DND-41 (cell line): ENCODE measurements around the gene SP140L.

Source experiments
- ATAC-seq: fragments of 200-7000 bp; cut with Tn5 transposase; 3 replicates; pipeline ENCODE4 v1.9.1; 2021; ENCODE audit warnings: low read depth; ENCODE audit not compliant: insufficient read depth
- DNase-seq: peaks from one replicate; pipeline ENCODE4 v3.0.0-alpha.2; 2020
- H2AFZ ChIP-seq: 2 replicates; pipeline ENCODE4 v1.6.0; 2012; ENCODE audit warnings: low read depth, low read length
- H3K27ac ChIP-seq: 2 replicates; pipeline ENCODE4 v1.5.1; 2012; ENCODE audit warnings: low read length, inconsistent platforms
- H3K27me3 ChIP-seq: fragments of 200-600 bp; sonication (generic); 2 replicates; pipeline ENCODE4 v1.6.0; 2012; ENCODE audit warnings: low read length, mild to moderate bottlenecking, inconsistent platforms; ENCODE audit not compliant: insufficient read depth, poor library complexity
- H3K36me3 ChIP-seq: 2 replicates; pipeline ENCODE4 v1.5.1; 2012; ENCODE audit warnings: low read length, inconsistent platforms; ENCODE audit not compliant: insufficient read depth
- H3K4me1 ChIP-seq: 2 replicates; pipeline ENCODE4 v1.5.1; 2012; ENCODE audit warnings: mild to moderate bottlenecking, low read length; ENCODE audit not compliant: insufficient read depth
- H3K4me2 ChIP-seq: 2 replicates; pipeline ENCODE4 v1.6.0; 2012; ENCODE audit warnings: mild to moderate bottlenecking, moderate library complexity, low read length, inconsistent platforms; ENCODE audit not compliant: insufficient read depth
- H3K4me3 ChIP-seq, 2 experiments: fragments of 200-600 bp in 1 of 2; shearing (Covaris generic) in 1 of 2; 2 replicates each; pipeline ENCODE4 v1.5.1; 2012 to 2016; ENCODE audit warnings: inconsistent platforms in 2 of 2, low read length in 2 of 2, mild to moderate bottlenecking in 2 of 2, low read depth in 1 of 2, moderate library complexity in 1 of 2
- H3K79me2 ChIP-seq: 2 replicates; pipeline ENCODE4 v1.6.0; 2012; ENCODE audit warnings: low read length, inconsistent platforms; ENCODE audit not compliant: insufficient read depth
- H3K9ac ChIP-seq: 2 replicates; pipeline ENCODE4 v1.6.0; 2012; ENCODE audit warnings: low read depth, mild to moderate bottlenecking, inconsistent platforms, low read length, moderate library complexity
- H3K9me3 ChIP-seq: 2 replicates; pipeline ENCODE4 v1.5.1; 2012; ENCODE audit warnings: low read length, moderate library complexity, mild to moderate bottlenecking, inconsistent platforms; ENCODE audit not compliant: insufficient read depth, severe bottlenecking
- H4K20me1 ChIP-seq: 2 replicates; pipeline ENCODE4 v1.6.0; 2012; ENCODE audit warnings: low read length; ENCODE audit not compliant: insufficient read depth
- EZH2 ChIP-seq: IDR thresholded peaks from 3 replicates; pipeline ENCODE4 v1.6.1; 2012; ENCODE audit warnings: borderline replicate concordance, low read depth, mild to moderate bottlenecking, moderate library complexity, low read length, inconsistent platforms; ENCODE audit not compliant: severe bottlenecking
- TF ChIP-seq, protein P1 (sequence below): IDR thresholded peaks from 2 replicates; pipeline ENCODE4 v1.5.1; 2012; ENCODE audit warnings: borderline replicate concordance, low read length, moderate library complexity, mild to moderate bottlenecking; ENCODE audit not compliant: poor library complexity, severe bottlenecking; ENCODE audit errors: extremely low read depth

SP140L gene

DNA sequence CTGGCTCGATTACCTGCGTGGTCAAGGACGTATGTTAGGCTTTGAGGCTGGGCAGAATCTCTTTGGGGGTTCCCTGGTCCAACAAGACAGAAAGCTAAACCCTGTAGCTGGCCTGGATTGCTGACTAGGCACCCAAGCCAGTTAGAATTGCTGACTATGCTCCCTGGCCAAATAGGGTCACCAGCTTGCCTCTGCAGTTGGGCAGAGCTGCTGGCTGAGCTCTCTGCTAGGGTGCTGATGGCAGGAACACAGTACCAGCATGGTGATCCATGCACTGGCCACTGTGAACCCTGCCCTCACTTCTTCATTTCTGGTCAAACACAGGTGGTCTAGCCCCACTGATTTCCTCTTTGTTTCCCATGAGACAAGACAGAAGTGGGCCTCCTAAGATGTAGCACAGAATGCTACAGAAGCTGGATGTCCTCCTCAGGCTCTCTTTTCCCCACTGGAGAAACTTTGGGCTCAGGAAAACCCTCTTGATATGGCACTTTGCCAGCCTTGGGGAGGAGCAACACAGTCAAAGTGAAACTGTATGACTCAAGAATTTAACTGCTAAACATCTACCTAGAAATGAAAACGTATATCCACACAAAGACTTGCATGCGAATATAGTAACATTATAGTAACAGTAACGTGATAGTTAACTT, 20.8 kb downstream of the SP140L start:
- no peak overlapping the region for H3K4me2 ChIP-seq

DNA sequence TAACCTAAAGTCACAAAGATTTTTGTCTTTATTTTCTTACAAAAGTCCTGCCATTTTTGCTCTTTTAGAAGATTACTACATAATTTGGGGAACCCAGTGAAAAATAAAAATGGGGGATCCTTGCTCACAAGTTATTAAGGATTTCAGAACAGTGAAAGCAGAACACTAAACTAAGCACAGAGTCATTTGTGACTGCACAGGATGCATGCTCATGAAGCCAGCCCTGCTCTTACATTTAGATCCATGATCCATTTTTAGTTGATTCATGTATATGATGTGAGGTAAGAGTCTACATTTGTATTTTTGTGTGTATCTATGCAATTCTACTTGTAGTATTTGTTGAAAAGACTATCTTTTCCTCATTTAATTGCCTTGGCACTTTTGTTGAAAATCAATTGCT, 21.8 kb downstream of the SP140L start:
- H3K9me3 ChIP-seq, result peaks cover 7% of the 10 kb centered on the region
- H2AFZ ChIP-seq, result no peak overlapping the region
- H3K9ac ChIP-seq, result no peak overlapping the region
- peaks cover 11% of the 10 kb centered on the region for H3K4me1 ChIP-seq
- no peaks in the 10 kb centered on the region for H3K27me3 ChIP-seq
- ATAC-seq (no peak), DNase-seq (no peak)
- H3K79me2 ChIP-seq, result peaks cover 54% of the 10 kb centered on the region
- no peak overlapping the region for H3K4me2 ChIP-seq
- peaks cover 16% of the 10 kb centered on the region; the same call in 1 of the 2 replicates for H3K36me3 ChIP-seq
- no peak overlapping the region for H3K27ac ChIP-seq
- peaks cover 4% of the 10 kb centered on the region; the same call in 1 of the 2 replicates for H4K20me1 ChIP-seq
- TF ChIP-seq EZH2, result no peak
- TF ChIP-seq, protein P1, sequence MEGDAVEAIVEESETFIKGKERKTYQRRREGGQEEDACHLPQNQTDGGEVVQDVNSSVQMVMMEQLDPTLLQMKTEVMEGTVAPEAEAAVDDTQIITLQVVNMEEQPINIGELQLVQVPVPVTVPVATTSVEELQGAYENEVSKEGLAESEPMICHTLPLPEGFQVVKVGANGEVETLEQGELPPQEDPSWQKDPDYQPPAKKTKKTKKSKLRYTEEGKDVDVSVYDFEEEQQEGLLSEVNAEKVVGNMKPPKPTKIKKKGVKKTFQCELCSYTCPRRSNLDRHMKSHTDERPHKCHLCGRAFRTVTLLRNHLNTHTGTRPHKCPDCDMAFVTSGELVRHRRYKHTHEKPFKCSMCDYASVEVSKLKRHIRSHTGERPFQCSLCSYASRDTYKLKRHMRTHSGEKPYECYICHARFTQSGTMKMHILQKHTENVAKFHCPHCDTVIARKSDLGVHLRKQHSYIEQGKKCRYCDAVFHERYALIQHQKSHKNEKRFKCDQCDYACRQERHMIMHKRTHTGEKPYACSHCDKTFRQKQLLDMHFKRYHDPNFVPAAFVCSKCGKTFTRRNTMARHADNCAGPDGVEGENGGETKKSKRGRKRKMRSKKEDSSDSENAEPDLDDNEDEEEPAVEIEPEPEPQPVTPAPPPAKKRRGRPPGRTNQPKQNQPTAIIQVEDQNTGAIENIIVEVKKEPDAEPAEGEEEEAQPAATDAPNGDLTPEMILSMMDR, result no peak
- no peak overlapping the region for H3K4me3 ChIP-seq

More for the DNA sequence above, 20.8 kb downstream of the SP140L start:
- DNase-seq (no peak), ATAC-seq (peak; percentile 27; the same call in 1 of the 3 replicates)
- H3K4me3 ChIP-seq, result no peak overlapping the region
- H3K9me3 ChIP-seq, result peaks cover 7% of the 10 kb centered on the region
- H3K27ac ChIP-seq, result peak overlapping the region; percentile 5; the same call in 1 of the 2 replicates
- TF ChIP-seq, protein P1, result no peak
- no peak for TF ChIP-seq EZH2
- H4K20me1 ChIP-seq, result peaks cover 4% of the 10 kb centered on the region; the same call in 1 of the 2 replicates
- no peak overlapping the region for H3K9ac ChIP-seq
- H3K4me1 ChIP-seq, result peaks cover 11% of the 10 kb centered on the region
- H2AFZ ChIP-seq, result no peak overlapping the region
- H3K27me3 ChIP-seq, result no peaks in the 10 kb centered on the region
- H3K79me2 ChIP-seq, result peaks cover 60% of the 10 kb centered on the region
- H3K36me3 ChIP-seq, result peaks cover 23% of the 10 kb centered on the region; the same call in 1 of the 2 replicates

DNA sequence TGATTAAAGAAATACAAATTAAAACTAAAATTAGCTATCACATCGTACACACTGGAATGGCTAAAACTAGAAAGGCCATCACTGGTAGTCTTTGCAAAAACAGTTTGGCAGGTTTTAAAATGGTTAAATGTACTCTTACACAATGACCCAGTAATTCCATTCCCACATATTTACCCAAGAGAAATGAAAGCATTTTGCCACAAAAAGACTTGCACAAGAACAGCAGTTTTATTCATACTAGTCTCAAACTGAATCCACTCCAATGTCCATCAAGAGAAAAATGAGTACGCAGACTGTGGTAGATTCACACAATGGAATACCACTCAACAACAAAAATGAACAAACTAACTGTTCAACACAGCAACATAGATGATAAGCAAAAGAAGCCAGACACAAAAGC, 29.1 kb downstream of the SP140L start:
- Histone ChIP-seq H3K4me3 (no peak overlapping the region), H3K27me3 (no peaks in the 10 kb centered on the region), H3K4me2 (no peak overlapping the region), H3K79me2 (0 out of 2 replicates have a peak, but pooled peaks cover 4% of the 10 kb centered on the region), H4K20me1 (no peaks in the 10 kb centered on the region), H3K4me1 (no peaks in the 10 kb centered on the region), H3K27ac (no peak overlapping the region), H3K9ac (no peak overlapping the region), H3K9me3 (no peaks in the 10 kb centered on the region), H2AFZ (no peak overlapping the region), H3K36me3 (peaks cover 35% of the 10 kb centered on the region)
- ATAC-seq (no peak), DNase-seq (no peak)
- TF ChIP-seq, protein P1, result no peak
- TF ChIP-seq EZH2, result no peak
